ENCODE data around the gene CNTNAP2.

Gene CNTNAP2

DNA sequence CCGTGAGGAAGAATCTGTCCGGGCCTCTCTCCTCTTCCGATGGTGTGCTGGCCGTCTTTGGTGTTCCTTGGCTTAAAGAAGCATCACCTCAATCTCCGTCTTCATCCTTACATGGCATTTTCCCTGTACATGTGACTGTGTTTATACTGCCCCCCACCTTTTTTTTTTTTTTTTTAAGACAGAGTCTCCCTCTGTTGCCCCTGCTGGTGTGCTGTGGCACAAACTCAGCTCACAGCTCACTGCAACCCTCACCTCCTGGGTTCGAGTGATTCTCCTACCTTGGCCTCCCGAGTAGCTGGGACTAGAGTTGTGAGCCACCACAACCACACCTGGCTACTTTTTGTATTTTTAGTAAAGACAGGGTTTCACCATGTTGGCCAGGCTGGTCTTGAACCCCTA lies 2352.1 kb downstream of the CNTNAP2 start:
- H3K4me3 ChIP-seq (ENCODE audit: low read depth, low read length), result no peak overlapping the region
- H3K36me3 ChIP-seq, result no peaks in the 10 kb centered on the region
- H3K9me3 ChIP-seq, result no peaks in the 10 kb centered on the region
- H3K27me3 ChIP-seq, result no peaks in the 10 kb centered on the region
- no peaks in the 10 kb centered on the region for H3K4me1 ChIP-seq
- TF ChIP-seq, protein P1, sequence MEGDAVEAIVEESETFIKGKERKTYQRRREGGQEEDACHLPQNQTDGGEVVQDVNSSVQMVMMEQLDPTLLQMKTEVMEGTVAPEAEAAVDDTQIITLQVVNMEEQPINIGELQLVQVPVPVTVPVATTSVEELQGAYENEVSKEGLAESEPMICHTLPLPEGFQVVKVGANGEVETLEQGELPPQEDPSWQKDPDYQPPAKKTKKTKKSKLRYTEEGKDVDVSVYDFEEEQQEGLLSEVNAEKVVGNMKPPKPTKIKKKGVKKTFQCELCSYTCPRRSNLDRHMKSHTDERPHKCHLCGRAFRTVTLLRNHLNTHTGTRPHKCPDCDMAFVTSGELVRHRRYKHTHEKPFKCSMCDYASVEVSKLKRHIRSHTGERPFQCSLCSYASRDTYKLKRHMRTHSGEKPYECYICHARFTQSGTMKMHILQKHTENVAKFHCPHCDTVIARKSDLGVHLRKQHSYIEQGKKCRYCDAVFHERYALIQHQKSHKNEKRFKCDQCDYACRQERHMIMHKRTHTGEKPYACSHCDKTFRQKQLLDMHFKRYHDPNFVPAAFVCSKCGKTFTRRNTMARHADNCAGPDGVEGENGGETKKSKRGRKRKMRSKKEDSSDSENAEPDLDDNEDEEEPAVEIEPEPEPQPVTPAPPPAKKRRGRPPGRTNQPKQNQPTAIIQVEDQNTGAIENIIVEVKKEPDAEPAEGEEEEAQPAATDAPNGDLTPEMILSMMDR (IDR thresholded peaks at IDR 0.05; ENCODE audit: low read depth, low read length), result no peak
- no peak for DNase-seq
